ENCODE measurements around the gene ELOVL2. TPM values are rescaled to one million over a fixed set of nuclear protein-coding genes. Genes with fewer than 3 reads are reported as not detected.

ELOVL2 gene
- total RNA-seq, 1 experiment from 2014 or later: 0.07 TPM

DNA sequence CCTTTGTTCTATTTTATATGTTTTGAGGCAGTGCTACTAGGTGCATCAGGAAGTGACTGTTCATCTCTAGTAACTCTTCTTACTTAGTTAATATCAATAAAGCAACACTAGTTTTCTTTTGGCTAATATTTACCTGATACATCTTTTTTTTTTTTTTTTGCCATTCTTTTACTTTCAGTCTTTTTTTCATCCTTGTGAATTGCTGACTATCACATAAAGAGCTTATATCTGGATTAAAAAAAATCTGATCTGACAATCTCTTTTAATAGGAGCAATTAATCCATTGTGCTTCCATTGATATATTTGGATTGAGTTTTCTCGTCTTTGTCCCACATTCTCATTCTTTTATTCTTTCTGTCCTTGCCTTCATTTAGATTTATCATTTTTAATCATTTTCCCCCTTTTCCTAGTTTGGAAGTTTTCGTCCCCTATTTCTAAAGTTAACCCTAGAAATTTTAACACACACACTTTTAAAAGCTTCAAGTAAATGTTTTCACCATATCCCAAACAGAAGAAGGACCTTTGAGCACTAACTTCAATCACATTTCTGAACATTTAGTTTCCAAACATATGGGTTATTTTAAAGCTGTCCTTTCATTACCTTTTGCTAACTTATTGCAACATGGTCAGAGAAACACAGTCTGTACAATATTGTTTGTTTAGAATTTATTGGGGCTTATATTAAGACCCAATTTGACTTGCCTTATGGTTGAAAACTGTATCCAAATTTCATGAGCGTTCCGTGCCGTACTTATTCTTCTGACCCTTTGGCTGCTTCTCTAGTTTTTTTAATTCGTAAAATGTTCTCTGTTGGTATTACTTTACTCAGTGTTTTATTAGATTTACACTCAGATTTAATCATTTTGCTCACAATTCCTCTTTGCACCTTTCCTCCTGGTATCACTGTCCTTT is 94.3 kb downstream of the ELOVL2 start:
- Histone ChIP-seq H3K9ac (ENCODE audit: low read length) (no peak overlapping the region), H3K4me3 (ENCODE audit: low read length) (no peak overlapping the region), H3K79me2 (ENCODE audit: low read length) (no peaks in the 10 kb centered on the region), H3K4me2 (ENCODE audit: low read depth, low read length, poor library complexity, severe bottlenecking) (no peak overlapping the region), H3K27me3 (ENCODE audit: low read length) (no peaks in the 10 kb centered on the region), H3K36me3 (ENCODE audit: insufficient read depth, low read length) (no peaks in the 10 kb centered on the region), H4K20me1 (ENCODE audit: insufficient read depth, low read depth, low read length) (no peaks in the 10 kb centered on the region), H3K9me3 (ENCODE audit: low read length) (no peaks in the 10 kb centered on the region), H3K4me1 (ENCODE audit: low read length) (no peaks in the 10 kb centered on the region), H2AFZ (ENCODE audit: low read length) (no peak overlapping the region), H3K27ac (ENCODE audit: low read length) (no peak overlapping the region), H3K9me2 (replicated peaks; ENCODE audit: insufficient read depth, low read length) (no peaks in the 10 kb centered on the region)
- no peak for DNase-seq

DNA sequence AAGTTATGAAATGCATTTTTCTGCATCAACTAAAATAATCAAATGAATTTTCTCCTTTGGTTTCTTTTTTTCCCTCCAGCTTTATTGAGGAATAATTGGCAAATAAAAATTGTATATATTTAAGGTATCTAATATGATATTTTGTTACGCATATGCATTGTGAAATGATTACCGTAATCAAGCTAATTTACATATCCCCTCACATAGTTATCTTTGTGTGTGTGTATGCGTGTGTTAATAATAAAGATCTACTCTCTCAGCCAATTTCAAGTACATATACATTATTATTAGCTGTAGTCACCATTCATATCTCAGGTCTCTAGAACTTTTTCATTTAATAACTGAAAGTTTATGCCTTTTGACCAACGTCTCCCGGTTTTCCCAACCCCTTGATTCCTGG is 96.1 kb downstream of the ELOVL2 start:
- Histone ChIP-seq H3K79me2 (ENCODE audit: low read length) (no peaks in the 10 kb centered on the region), H3K36me3 (ENCODE audit: insufficient read depth, low read length) (no peaks in the 10 kb centered on the region), H3K4me2 (ENCODE audit: low read depth, low read length, poor library complexity, severe bottlenecking) (no peak overlapping the region), H3K9me2 (replicated peaks; ENCODE audit: insufficient read depth, low read length) (no peaks in the 10 kb centered on the region), H3K4me3 (ENCODE audit: low read length) (no peak overlapping the region), H3K9ac (ENCODE audit: low read length) (no peak overlapping the region), H4K20me1 (ENCODE audit: insufficient read depth, low read depth, low read length) (no peaks in the 10 kb centered on the region), H3K4me1 (ENCODE audit: low read length) (no peaks in the 10 kb centered on the region), H3K9me3 (ENCODE audit: low read length) (no peaks in the 10 kb centered on the region), H3K27ac (ENCODE audit: low read length) (no peak overlapping the region), H2AFZ (ENCODE audit: low read length) (no peak overlapping the region), H3K27me3 (ENCODE audit: low read length) (no peaks in the 10 kb centered on the region)
- no peak for DNase-seq

DNA sequence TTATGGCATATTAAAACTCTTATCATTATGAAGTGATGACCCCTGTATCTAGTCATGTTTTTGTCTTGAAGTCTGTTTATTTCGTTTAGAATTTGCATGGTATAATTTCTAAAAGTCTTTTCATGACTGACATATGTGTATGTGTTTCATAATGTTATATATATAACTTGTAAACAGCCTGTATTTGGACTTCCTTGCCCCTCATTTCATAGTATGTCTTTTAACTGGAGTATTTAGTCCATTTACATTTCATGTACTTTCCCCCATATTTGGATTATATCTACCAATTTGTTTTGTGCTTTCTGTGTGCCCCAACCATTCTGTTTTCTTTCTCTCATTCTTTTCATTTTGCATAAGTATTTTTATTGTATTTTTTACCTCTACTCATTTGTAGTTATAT is 98.3 kb downstream of the ELOVL2 start:
- H3K27ac ChIP-seq (ENCODE audit: low read length): no peak overlapping the region
- DNase-seq: no peak
- H3K27me3 ChIP-seq (ENCODE audit: low read length): no peaks in the 10 kb centered on the region
- no peaks in the 10 kb centered on the region for H3K9me3 ChIP-seq (ENCODE audit: low read length)
- no peaks in the 10 kb centered on the region for H3K79me2 ChIP-seq (ENCODE audit: low read length)
- H3K9ac ChIP-seq (ENCODE audit: low read length): no peak overlapping the region
- no peak overlapping the region for H2AFZ ChIP-seq (ENCODE audit: low read length)
- H4K20me1 ChIP-seq (ENCODE audit: insufficient read depth, low read depth, low read length): no peaks in the 10 kb centered on the region
- H3K36me3 ChIP-seq (ENCODE audit: insufficient read depth, low read length): no peaks in the 10 kb centered on the region
- no peaks in the 10 kb centered on the region for H3K4me1 ChIP-seq (ENCODE audit: low read length)
- no peak overlapping the region for H3K4me3 ChIP-seq (ENCODE audit: low read length)
- no peaks in the 10 kb centered on the region for H3K9me2 ChIP-seq (replicated peaks; ENCODE audit: insufficient read depth, low read length)
- no peak overlapping the region for H3K4me2 ChIP-seq (ENCODE audit: low read depth, low read length, poor library complexity, severe bottlenecking)

DNA sequence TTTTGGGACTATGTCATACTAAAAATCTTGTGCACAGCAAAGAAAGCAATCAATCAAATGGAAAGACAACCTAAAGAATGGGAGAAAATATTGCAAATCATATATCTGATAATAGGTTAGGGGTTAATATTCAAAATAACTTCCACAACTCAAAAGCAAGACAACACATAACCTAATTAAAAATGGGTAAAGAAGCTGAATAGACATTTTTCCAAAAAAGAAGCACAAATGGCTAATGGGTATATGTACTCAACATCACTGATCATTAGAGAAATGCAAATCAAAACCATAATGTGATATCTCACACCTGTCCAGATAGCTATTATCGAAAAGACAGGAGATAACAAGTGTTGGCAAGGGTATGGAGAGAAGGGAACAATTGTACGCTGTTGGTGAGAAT is 104.3 kb downstream of the ELOVL2 start:
- Histone ChIP-seq H2AFZ (ENCODE audit: low read length) (no peak overlapping the region), H3K27me3 (ENCODE audit: low read length) (no peaks in the 10 kb centered on the region), H3K9me3 (ENCODE audit: low read length) (no peaks in the 10 kb centered on the region), H3K27ac (ENCODE audit: low read length) (no peak overlapping the region), H3K4me1 (ENCODE audit: low read length) (no peaks in the 10 kb centered on the region), H3K79me2 (ENCODE audit: low read length) (no peaks in the 10 kb centered on the region), H3K4me3 (ENCODE audit: low read length) (no peak overlapping the region), H4K20me1 (ENCODE audit: insufficient read depth, low read depth, low read length) (no peaks in the 10 kb centered on the region), H3K4me2 (ENCODE audit: low read depth, low read length, poor library complexity, severe bottlenecking) (no peak overlapping the region), H3K36me3 (ENCODE audit: insufficient read depth, low read length) (no peaks in the 10 kb centered on the region), H3K9ac (ENCODE audit: low read length) (no peak overlapping the region), H3K9me2 (replicated peaks; ENCODE audit: insufficient read depth, low read length) (no peaks in the 10 kb centered on the region)
- no peak for DNase-seq

DNA sequence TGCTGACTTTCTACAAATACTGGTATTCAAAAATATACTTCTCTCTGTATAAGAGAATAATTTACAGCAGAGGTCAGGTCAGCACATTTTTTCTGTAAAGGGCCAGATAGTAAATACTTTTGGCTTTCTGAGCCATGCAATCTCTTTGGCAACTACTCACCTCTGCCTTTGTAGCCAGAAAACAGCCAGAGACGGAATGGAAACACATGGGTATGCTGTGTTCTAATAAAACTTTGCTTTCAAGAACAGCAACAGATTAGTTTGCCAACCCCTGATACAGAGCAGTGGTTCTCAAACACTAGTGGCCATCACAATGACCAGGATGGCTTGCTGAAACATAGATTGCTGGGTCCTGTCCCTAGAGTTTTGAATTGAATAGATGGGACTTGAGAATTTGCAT is 111.0 kb downstream of the ELOVL2 start:
- H2AFZ ChIP-seq (ENCODE audit: low read length): no peak overlapping the region
- no peaks in the 10 kb centered on the region for H3K9me2 ChIP-seq (replicated peaks; ENCODE audit: insufficient read depth, low read length)
- no peaks in the 10 kb centered on the region for H3K4me1 ChIP-seq (ENCODE audit: low read length)
- no peak overlapping the region for H3K27ac ChIP-seq (ENCODE audit: low read length)
- H3K4me2 ChIP-seq (ENCODE audit: low read depth, low read length, poor library complexity, severe bottlenecking): no peak overlapping the region
- DNase-seq: no peak
- no peaks in the 10 kb centered on the region for H4K20me1 ChIP-seq (ENCODE audit: insufficient read depth, low read depth, low read length)
- H3K79me2 ChIP-seq (ENCODE audit: low read length): no peaks in the 10 kb centered on the region
- H3K4me3 ChIP-seq (ENCODE audit: low read length): no peak overlapping the region
- no peak overlapping the region for H3K9ac ChIP-seq (ENCODE audit: low read length)
- no peaks in the 10 kb centered on the region for H3K27me3 ChIP-seq (ENCODE audit: low read length)
- no peaks in the 10 kb centered on the region for H3K9me3 ChIP-seq (ENCODE audit: low read length)
- H3K36me3 ChIP-seq (ENCODE audit: insufficient read depth, low read length): no peaks in the 10 kb centered on the region

Other genes starting within 250 kb of the ELOVL2 start
- gene MAK, start 205.8 kb downstream of the ELOVL2 start, total RNA-seq (2014; rRNA removed; shearing (Covaris generic); ENCODE audit: low replicate concordance): not detected in 2 replicates
- gene GCM2, start 162.3 kb downstream of the ELOVL2 start, total RNA-seq (2014; rRNA removed; shearing (Covaris generic); ENCODE audit: low replicate concordance): not detected in 2 replicates
- 0.11 TPM in 1 of 2 replicates, not detected in the other for gene SYCP2L, start 157.3 kb downstream of the ELOVL2 start, total RNA-seq (2014; rRNA removed; shearing (Covaris generic); ENCODE audit: low replicate concordance)
- gene SMIM13, start 49.5 kb upstream of the ELOVL2 start, total RNA-seq (2014; rRNA removed; shearing (Covaris generic); ENCODE audit: low replicate concordance): 6.9 and 8.9 TPM in 2 replicates
- not detected in 2 replicates for gene ERVFRD-1, start 67.4 kb upstream of the ELOVL2 start, total RNA-seq (2014; rRNA removed; shearing (Covaris generic); ENCODE audit: low replicate concordance)
- gene NEDD9, start 188.4 kb upstream of the ELOVL2 start, total RNA-seq (2014; rRNA removed; shearing (Covaris generic); ENCODE audit: low replicate concordance): 3.8 and 8.0 TPM in 2 replicates

Data from Karpas-422 (cell line).